Stimulated activated CD4-positive, alpha-beta T cell treated with anti-CD3 and anti-CD28 coated beads, Interleukin-12 subunit alpha, Interleukin-12 subunit beta, amount 100 ng/mL, for 48 hours (primary cell): Measurements from ENCODE around the gene SRRM3.
"Not testable (repeated sequence)": the region's sequence is repeated elsewhere in the genome, so short reads cannot be mapped to it uniquely, and the experiment has no call there.

ENCODE experiments used
- DNase-seq, 3 donors: peaks; one replicate each; pipeline ENCODE4 v3.0.0-alpha.2; 2020; ENCODE audit warnings: low read depth in 2 of 3, low spot score in 1 of 3

The SRRM3 gene

DNA sequence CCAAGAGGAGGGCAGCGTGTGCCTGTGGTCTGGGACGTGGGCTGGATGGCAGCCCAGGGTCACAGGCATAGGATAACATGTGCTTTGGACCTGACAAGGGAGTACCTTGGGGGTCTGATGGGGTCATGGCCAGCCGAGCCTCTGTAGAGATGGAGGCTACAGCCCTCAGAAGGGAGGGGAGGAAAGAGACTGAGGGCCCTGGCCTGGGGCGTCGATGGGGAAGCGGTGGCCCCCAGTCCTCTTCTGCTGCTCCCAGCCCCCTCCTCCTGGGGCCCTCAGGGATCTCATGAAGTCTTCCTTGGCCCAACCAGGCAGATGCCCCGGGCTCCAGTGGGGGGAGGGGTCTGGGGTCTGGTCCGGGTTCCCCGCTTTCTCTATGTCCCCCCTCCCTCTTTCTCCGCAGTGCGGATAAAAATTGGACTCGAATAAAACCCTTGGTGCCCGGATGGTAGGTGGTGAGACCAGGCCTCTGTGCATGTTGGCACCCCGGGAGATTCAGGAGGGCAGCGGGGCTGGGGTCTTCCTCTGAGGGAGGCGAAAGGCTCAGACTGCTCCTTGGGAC lies 85.2 kb downstream of the SRRM3 start:
- DNase-seq = no peak

DNA sequence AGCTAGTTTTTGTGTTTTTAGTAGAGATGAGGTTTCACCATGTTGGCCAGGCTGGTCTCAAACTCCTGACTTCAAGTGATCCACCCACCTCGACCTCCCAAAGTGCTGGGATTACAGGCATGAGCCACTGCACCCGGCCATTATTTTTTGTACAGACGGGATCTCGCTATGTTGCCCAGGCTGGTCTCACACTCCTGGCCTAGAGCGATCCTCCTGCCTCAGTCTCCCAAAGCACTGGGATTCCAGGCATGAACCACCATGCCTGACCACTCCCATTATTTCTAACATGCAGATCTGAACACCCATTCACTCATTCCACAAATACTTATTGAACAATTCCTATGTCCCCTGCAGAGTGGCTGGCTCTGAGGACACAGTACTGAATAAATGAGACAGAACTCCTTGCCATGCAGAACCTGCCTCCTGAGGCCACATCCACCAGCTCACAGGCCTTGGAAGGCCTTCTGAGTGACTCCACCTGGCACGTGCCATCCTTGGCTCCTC lies 89.2 kb downstream of the SRRM3 start:
- not testable (repeated sequence) for DNase-seq

DNA sequence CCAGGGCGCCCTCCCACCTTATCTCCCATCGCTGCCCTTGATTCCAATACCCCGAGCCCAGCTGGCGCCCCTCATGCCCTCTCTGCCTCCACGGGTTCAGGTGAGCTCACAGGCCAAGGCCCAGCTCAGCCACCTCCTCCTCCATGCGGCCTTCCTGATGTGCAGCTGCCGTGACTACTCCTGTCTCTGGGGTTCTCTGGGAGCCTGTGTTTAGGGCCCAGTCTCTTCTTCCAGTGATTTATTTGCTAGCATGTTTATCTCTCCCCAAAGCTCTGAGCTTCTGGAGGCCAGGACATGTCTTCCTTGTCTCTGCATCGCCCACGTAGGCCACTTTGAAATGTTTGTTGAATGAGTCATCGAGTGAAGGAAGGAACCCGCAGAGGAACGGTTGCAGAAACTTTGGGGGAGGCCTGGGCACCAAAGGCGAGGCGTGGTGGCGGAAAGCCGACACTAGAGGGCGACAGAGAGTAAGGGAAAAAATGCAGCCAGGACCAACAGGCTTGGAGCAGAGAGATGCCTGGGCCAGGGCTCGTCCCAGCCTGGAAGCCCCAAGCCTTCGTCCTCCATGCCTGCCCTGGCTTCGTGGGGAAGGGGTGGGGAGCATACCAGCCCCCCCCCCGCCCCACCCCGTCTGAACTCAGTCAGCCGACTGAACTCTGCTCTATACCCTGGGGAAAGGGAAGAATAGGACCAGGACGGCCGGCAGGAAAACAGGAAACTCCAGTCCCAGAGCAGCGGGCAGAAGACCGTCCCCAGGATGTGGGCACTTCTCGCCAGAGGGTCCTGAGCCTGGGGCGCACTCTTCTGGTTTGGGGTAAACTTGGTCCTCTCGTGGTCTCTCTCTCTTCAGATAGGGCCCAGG lies 89.9 kb downstream of the SRRM3 start:
- DNase-seq = peak; percentile 84 to 99 (median 93)

DNA sequence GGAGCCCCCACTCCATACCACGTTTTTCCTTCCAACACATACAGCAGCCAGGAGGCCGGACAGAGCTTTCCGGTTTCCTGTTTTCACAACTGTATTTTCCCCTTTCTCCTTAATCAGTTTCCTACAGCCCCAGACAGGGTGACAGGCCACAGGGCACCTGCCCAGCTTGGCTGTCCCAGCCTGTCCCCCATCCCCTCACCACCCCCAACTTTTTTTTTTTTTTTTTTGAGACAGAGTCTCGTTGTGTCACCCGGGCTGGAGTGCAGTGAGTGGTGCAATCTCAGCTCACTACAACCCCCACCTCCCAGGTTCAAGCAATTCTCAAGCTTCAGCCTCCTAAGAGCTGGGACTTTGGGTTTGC lies 90.5 kb downstream of the SRRM3 start:
- DNase-seq = no peak

DNA sequence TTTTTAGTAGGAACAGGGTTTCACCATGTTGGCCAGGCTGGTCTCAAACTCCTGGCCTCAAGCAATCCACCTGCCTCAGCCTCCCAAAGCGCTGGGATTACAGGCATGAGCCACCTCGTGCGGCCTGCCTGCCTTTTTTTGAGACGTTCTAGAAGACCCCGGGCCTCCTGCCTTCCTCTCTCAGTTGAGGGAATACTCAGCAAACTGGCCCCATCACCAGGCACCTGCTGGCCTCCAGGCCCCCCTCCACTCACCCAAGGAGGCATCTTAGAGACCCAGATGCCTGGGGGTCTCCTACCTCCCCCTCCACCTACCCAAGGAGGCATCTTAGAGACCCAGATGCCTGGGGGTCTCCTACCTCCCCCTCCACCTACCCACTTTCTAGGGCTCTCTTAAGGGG lies 91.2 kb downstream of the SRRM3 start:
- not testable (repeated sequence) for DNase-seq

DNA sequence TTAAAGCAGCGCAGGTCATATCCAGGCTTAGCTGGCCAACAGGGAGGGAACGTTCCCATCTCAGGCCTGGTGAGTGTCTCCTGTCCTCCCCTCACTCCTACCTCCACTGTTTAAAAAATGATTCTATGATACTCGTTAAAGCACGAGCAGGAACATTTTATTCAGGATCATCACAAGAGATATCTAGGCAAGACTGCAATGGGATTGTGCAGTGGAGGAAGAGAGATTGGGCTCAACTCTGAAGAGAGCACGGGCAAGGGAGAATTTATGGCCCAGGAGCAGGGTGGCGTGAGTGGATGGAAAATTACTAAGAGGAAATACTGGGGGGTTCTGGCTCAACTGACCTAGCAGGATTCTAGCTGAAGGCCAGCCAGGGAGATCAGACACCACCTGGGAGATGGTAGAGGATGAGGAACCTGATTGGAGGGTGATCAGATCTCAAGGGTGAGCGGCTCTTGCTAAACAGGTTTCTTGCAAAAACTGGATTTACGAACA lies 91.8 kb downstream of the SRRM3 start:
- no peak for DNase-seq

DNA sequence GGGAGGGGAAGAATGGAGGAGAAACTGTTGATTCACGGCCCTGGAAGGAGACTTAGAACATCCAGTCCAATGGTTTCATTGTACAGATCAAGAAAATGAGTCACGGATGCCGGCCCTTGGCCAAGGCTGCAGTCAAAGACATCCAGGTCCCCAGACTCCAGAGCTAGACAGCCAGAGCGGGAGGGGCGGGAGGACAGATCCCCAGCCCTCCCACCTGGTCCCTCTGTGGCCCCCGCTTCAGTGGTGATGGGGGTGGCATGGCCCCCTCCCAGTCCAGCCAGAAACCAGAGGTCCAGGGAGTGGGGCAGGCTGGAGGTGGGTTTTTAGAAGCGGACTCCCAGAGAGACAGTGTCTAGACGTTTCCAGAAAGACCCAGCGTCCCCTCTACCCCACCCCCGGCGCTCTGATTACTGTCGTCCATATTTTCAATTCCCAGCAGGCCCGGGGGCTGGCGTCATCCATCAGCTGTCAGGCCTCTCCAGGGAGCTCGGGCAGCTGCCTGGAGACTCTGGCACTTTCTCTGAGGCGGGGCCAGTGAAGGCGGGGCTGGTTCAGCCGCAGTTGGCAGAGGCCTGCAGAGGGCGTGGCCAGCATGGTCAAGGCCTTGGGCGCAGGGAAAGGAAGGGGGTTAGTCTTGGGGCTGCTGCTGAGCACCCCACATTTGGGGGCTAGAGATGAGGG lies 92.8 kb downstream of the SRRM3 start:
- DNase-seq = no peak

DNA sequence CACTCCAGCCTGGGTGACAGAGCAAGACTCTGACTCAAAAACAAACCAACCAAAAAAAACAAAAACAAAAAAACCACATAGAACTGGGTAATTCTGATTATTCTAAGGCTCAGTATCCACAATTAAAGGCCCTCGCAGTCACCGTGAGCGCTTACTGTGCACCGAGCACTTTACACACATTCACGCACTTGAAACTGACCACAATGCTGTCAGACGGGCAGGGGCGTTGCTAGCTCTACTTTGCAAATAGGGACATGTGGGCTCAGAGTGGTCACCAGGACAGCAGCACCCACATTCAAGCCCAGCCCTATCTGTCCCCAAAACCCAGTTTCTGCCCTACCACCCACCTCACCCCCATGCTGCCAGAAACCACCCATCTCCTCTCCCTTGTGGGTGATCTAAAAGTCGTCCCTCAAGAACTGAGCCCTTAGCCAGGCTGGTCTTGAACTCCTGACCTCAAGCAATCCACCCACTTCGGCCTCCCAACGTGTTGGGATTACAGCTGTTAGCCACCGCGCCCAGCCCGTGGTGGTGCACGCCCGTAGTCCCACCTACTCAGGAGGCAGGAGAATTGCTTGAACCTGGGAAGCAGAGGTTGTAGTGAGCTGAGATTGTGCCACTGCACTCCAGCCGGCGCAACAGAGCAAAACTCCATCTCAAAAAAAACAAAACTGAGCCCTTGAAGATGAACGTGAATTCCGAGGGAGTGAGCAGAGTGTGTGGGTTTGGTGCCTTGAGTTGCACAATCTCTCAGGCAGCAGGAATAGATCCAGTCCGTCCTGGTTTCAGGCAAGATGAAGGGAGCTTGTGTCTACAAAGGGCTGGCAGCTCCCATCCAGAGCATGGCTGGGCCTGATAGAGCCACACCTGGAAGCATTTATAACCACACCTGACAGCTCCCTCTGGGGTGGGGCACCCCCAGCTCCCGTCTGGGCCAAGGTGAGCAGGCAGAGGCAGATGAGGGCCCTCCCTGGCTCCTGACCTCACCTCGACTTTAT lies 95.3 kb downstream of the SRRM3 start:
- no peak for DNase-seq

DNA sequence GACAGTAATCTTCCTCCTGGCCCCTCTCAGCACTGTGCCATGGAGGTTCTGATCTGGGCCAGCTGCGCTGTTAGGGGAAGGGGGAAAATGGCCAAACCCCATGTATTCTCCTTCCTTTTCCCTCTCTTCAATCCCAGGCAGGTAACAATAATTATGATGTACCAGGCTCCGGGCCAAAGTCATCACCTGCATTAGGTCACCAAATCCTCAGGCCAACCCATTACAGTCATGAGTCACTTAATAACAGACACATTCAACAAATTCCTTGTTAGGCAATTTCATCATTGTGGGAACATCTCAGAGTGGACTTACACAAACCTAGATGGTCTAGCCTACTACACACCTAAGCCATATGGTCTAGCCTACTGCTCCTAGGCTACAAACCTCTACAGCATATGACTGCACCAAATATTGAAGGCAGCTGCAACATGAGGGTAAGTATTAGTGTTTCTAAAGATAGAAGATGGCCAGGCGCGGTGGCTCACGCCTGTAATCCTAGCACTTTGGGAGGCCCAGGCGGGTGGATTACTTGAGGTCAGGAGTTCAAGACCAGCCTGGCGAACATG lies 98.6 kb downstream of the SRRM3 start:
- no peak for DNase-seq

DNA sequence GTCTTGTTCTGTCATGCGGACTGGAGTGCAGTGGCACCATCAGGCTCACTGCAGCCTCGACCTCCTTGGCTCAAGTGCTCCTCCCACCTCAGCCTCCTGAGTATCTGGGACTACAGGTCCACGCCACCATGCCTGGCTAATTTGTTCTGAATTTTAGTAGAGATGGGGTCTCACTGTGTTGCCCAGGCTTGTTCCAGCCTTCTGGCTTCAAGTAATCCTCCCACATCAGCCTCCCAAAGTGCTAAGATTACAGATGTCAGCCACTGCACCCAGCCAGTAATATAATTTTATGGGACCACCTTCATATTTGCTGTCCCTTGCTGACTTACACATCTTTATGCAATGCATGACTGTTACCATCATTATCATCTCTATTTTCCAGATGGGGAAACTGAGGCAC lies 99.3 kb downstream of the SRRM3 start:
- no peak for DNase-seq

DNA sequence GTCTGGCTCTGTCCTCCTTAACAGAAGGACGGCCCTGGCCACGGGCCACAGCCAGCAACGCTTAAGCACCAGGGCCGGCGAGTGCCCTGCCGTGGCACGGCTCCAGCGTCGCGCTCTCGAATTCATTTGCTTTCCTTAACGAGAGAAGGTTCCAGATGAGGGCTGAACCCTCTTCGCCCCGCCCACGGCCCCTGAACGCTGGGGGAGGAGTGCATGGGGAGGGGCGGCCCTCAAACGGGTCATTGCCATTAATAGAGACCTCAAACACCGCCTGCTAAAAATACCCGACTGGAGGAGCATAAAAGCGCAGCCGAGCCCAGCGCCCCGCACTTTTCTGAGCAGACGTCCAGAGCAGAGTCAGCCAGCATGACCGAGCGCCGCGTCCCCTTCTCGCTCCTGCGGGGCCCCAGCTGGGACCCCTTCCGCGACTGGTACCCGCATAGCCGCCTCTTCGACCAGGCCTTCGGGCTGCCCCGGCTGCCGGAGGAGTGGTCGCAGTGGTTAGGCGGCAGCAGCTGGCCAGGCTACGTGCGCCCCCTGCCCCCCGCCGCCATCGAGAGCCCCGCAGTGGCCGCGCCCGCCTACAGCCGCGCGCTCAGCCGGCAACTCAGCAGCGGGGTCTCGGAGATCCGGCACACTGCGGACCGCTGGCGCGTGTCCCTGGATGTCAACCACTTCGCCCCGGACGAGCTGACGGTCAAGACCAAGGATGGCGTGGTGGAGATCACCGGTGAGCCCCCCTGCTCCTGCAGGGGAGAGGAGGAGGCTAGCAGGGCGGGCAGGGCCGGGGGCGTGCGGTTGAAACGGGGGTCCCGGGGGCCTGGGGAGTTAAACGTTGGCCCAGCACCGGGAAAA lies 100.9 kb downstream of the SRRM3 start, which contains the start of gene HSPB1:
HSPB1 (plus strand) TSS at position 327 of the 855 bp plus-strand sequence; CDS start at position 367, 40 bp downstream.
- peak in 2 of 3 donors; percentile 13 to 35 for DNase-seq

DNA sequence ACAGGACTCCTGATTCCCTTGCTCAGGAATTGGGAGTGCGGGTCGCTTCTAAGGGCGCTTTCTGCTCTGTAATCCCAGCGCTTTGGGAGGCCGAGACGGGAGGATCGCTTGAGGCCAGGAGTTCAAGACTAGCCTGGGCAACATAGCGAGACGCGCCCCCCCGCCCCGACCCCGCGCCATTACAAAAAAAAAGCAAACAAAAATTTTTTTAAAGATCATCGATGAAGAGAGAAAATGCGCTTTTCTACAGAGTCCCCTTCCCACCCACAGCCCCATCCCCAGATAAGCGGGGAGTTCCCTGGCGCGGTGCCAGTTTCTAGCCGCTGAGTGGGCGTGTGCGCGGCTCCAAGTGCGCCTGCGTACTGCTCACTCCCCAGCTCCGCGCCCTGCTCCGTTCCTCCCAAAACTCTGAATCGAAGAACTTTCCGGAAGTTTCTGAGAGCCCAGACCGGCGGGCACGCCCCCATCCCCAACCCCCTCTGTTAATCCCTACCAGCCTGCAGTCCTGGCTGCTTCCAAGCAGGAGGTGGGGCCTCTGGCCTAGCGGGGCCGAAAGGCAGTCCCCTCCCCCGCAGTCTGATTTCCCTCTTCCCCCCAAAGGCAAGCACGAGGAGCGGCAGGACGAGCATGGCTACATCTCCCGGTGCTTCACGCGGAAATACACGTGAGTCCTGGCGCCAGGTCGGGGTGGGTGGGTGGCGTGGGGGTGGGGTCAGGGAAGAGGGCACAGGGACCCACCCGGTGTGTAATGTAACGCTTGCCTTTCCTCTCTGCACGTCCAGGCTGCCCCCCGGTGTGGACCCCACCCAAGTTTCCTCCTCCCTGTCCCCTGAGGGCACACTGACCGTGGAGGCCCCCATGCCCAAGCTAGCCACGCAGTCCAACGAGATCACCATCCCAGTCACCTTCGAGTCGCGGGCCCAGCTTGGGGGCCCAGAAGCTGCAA lies 101.8 kb downstream of the SRRM3 start:
- DNase-seq = peak; percentile 56 to 71 (median 67)

DNA sequence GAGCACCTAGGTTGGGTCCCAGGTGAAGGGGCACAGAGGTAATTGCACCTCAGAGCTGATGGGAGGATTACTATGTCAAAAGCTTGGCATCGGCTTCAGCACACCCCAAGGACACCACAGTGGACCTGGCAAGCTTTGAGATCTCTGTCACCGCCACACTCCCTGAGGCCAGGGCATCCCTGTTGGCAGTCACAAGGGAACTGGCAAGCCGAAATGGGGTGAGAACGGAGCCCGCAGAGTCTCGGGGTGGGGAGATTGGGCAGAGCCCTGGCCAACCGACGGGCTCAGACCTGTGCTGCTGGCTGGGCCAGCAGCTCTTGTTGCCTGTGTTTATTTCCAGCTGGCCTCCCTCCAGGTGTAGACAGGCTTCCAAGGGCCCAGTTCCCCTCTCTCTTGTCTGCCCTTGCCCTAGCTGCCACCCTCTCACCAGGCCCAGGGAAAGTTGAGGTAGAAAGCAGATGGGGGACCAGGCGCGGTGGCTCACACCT lies 103.2 kb downstream of the SRRM3 start:
- DNase-seq = no peak

DNA sequence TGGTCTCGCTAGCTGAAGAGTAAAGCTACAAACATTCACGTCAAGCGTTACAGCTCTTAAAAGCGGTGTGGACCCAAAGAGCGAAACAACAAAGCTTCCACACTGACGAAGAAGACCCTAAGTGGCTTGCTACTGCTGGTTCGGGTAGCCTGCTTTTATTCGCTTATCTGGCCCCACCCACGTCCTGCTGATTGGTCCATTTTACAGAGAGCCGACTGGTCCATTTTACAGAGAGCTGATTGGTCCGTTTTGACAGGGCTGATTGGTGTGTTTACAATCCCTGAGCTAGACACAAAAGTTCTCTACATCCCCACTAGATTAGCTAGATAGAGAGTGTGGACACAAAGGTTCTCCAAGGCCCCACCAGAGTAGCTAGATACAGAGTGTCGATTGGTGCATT lies 107.2 kb downstream of the SRRM3 start:
- not testable (repeated sequence) for DNase-seq

DNA sequence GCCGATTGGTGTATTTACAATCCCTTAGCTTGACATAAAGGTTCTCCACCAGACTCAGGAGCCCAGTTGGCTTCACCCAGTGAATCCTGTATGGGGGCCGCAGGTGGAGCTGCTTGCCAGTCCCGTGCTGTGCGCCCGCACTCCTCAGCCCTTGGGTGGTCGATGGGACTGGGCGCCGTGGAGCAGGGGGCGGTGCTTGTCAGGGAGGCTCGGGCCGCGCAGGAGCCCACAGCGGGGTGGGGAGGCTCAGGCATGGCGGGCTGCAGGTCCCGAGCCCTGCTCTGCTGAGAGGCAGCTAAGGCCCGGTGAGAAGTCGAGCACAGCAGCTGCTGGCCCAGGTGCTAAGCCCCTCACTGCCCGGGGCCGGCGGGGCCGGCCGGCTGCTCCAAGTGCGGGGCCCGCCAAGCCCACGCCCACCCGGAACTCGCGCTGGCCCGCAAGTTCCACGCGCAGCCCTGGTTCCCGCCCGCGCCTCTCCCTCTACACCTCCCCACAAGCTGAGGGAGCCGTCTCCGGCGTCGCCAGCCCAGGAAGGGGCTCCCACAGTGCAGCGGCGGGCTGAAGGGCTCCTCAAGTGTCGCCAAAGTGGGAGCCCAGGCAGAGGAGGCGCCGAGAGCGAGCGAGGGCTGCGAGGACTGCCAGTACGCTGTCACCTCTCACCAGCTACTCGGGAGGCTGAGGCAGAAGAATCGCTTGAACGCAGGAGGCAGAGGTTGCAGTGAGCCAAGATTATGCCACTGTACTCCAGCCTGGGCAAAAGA lies 107.8 kb downstream of the SRRM3 start:
- DNase-seq = not testable (repeated sequence)

DNA sequence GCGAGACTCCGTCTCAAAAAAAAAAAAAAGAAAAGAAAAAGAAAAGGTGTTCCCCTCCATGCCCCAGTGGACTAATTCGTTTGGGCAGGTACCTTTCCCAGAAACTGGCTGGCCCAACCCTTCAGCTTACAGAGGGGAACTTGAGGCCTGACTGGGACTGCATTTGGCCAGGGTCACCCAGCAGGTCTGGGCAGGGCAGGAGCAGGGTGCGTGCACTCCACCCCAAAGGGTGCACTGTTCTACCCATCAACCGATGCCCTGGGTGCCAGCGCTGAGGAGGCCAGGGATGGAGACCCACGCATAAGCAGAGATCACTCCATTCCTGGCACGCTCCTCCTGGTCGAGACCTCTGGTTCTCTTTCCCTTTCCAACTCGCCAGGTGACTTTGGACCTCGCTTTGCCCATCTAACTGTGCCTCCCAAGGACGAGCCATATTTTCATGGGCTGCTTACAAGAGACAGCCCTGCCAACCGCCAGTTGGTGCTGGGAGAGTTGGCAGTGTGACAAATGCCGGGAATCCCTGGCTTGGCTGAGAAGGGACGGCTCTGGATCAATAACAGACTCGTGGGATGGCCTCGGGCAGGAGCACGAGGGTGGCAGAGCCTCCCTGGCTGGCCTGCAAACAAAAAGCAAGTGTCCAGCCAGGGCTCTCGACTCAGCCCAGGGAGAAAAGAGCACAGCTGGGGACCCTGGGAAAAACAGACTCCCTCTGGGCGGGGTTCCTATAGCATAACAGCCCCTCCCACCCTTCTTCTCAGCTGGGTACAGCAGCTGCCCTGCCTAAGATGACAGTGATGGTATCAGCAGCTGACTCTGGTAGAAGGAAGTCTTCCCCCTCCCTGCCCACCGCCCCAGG lies 108.6 kb downstream of the SRRM3 start:
- no peak for DNase-seq
